ENCODE measurements around the gene SAT1. TPM values are rescaled to one million over a fixed set of nuclear protein-coding genes. Genes with fewer than 3 reads are reported as not detected.
A peak's percentile ranks its signal among the peaks of the same experiment; 100 is the strongest.

SAT1 gene
- total RNA-seq, 4 donors from 2014 or later: 116 to 358 (median 220) TPM

GRCh38 chrX:23797371-23798128 is 14.6 kb downstream of the SAT1 start:
- Histone ChIP-seq H3K9me3 (no peaks in the 10 kb centered on the region), H3K36me3 (no peaks in the 10 kb centered on the region), H3K27me3 (no peaks in the 10 kb centered on the region), H3K27ac (no peak overlapping the region), H3K4me1 (no peaks in the 10 kb centered on the region), H3K4me3 (no peak overlapping the region)
- TF ChIP-seq POLR2A (IDR thresholded peaks at IDR 0.05) (no peak), CTCF (IDR thresholded peaks at IDR 0.05) (peak in 1 of 4 experiments; percentile 9)
- no peak for DNase-seq
- intact Hi-C loops (cut with DNase I; ENCODE audit: low total_unique reads): no loop called here

GRCh38 chrX:23799469-23800065 is 16.6 kb downstream of the SAT1 start:
- DNase-seq: no peak
- intact Hi-C loops (cut with DNase I; ENCODE audit: low total_unique reads): no loop called here
- H3K4me1 ChIP-seq: no peaks in the 10 kb centered on the region
- no peaks in the 10 kb centered on the region for H3K27me3 ChIP-seq
- TF ChIP-seq POLR2A (IDR thresholded peaks at IDR 0.05): no peak
- no peak for TF ChIP-seq CTCF (IDR thresholded peaks at IDR 0.05)
- no peaks in the 10 kb centered on the region for H3K36me3 ChIP-seq
- H3K9me3 ChIP-seq: no peaks in the 10 kb centered on the region
- H3K27ac ChIP-seq: no peak overlapping the region
- H3K4me3 ChIP-seq: no peak overlapping the region

GRCh38 chrX:23802431-23802830 is 19.5 kb downstream of the SAT1 start:
- Histone ChIP-seq H3K27me3 (no peaks in the 10 kb centered on the region), H3K36me3 (no peaks in the 10 kb centered on the region), H3K9me3 (no peaks in the 10 kb centered on the region), H3K4me3 (no peak overlapping the region), H3K27ac (peak overlapping the region; percentile 17 to 19), H3K4me1 (no peaks in the 10 kb centered on the region)
- intact Hi-C loops (cut with DNase I; ENCODE audit: low total_unique reads): no loop called here
- TF ChIP-seq POLR2A (IDR thresholded peaks at IDR 0.05) (no peak), CTCF (IDR thresholded peaks at IDR 0.05) (no peak)
- no peak for DNase-seq

GRCh38 chrX:23803931-23804381 is 21.0 kb downstream of the SAT1 start:
- H3K27ac ChIP-seq: peak overlapping the region; percentile 39 to 50
- H3K27me3 ChIP-seq: no peaks in the 10 kb centered on the region
- intact Hi-C loops (cut with DNase I; ENCODE audit: low total_unique reads): no loop called here
- no peak for TF ChIP-seq CTCF (IDR thresholded peaks at IDR 0.05)
- no peak for TF ChIP-seq POLR2A (IDR thresholded peaks at IDR 0.05)
- no peaks in the 10 kb centered on the region for H3K36me3 ChIP-seq
- DNase-seq: no peak
- H3K4me3 ChIP-seq: no peak overlapping the region
- H3K4me1 ChIP-seq: no peaks in the 10 kb centered on the region
- no peaks in the 10 kb centered on the region for H3K9me3 ChIP-seq

GRCh38 chrX:23804578-23804977 is 21.6 kb downstream of the SAT1 start:
- no peaks in the 10 kb centered on the region for H3K9me3 ChIP-seq
- no peaks in the 10 kb centered on the region for H3K36me3 ChIP-seq
- no peak for TF ChIP-seq POLR2A (IDR thresholded peaks at IDR 0.05)
- TF ChIP-seq CTCF (IDR thresholded peaks at IDR 0.05): no peak
- no peak for DNase-seq
- H3K27ac ChIP-seq: peak overlapping the region; percentile 39 to 50
- no peaks in the 10 kb centered on the region for H3K4me1 ChIP-seq
- H3K4me3 ChIP-seq: no peak overlapping the region
- intact Hi-C loops (cut with DNase I; ENCODE audit: low total_unique reads): no loop called here
- no peaks in the 10 kb centered on the region for H3K27me3 ChIP-seq
